ENCODE measurements around the gene WAS.

Gene WAS

DNA sequence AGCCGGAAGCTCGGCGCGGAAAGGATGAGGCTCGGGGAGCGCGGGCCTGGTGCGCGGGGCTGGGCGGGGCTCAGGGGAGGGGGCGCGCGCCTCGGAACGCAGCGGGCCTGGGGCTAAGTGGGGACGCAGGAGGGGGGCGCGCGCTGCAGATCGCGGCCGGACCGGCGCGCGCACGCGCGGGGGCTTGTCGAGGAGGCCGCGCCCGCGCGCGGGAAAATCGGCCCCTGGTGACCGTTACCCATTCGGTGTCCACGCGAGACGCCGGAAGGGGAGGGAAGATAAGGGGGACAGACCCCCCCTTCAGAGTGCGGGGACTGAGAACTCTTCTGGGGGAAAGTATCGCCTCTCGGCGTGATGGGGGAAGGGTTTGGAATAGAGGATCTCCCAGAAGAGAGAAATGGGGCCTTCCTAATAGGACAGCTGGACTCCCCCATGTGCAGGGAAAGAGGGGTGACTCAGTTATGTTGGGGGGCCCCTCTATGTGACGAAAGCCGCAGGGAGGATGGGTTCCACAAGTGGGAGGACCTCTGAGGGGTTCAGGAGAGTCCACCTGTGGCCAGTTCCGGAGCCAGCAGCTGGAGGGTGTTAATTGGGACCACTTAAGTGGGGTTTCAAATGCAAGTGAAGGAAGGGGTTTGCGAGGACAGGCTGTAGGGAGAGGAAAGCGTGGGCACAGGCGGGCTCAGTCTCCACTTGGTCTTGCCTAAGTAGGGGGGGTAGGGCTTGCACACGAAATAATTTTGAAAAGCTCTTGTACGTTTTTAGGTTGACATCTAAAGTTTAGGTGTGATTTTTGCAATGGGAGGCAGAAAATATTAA lies 13.5 kb downstream of the WAS start:
- no peaks in the 10 kb centered on the region for H3K9me3 ChIP-seq (ENCODE audit: control insufficient read depth, low read length)
- TF ChIP-seq, protein P1, sequence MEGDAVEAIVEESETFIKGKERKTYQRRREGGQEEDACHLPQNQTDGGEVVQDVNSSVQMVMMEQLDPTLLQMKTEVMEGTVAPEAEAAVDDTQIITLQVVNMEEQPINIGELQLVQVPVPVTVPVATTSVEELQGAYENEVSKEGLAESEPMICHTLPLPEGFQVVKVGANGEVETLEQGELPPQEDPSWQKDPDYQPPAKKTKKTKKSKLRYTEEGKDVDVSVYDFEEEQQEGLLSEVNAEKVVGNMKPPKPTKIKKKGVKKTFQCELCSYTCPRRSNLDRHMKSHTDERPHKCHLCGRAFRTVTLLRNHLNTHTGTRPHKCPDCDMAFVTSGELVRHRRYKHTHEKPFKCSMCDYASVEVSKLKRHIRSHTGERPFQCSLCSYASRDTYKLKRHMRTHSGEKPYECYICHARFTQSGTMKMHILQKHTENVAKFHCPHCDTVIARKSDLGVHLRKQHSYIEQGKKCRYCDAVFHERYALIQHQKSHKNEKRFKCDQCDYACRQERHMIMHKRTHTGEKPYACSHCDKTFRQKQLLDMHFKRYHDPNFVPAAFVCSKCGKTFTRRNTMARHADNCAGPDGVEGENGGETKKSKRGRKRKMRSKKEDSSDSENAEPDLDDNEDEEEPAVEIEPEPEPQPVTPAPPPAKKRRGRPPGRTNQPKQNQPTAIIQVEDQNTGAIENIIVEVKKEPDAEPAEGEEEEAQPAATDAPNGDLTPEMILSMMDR (IDR thresholded peaks at IDR 0.05), result no peak

DNA sequence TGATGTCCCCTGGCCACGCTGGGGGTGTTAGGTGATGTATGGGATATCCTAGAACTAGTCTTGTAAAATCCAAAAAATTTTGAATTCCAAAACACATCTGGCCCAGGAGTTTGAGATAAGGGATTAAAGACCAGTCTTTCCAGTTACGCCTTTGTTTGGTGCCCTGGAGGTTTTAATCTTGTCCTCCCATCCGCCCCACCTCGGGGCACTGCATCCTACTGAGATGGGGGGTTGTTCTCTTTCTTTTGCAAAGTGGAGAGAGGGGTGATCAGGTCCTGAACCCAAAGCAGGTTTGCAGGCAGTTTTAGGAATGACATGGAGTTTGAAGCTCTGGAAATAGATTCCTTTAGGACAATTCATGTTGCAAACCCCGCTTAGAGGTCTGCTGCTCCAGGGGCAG lies 14.7 kb downstream of the WAS start:
- no peaks in the 10 kb centered on the region for H3K36me3 ChIP-seq (ENCODE audit: control insufficient read depth, insufficient read depth, low read length)
- H3K9ac ChIP-seq, result no peak overlapping the region
- TF ChIP-seq, protein P1 (IDR thresholded peaks at IDR 0.05), result no peak
- H3K9me3 ChIP-seq (ENCODE audit: control insufficient read depth, low read length), result no peaks in the 10 kb centered on the region
- H3K27ac ChIP-seq, result no peak overlapping the region
- H3K4me2 ChIP-seq (ENCODE audit: low read length), result no peak overlapping the region
- no peaks in the 10 kb centered on the region for H3K79me2 ChIP-seq
- H3K4me1 ChIP-seq, result peaks cover 6% of the 10 kb centered on the region
- no peak overlapping the region for H3K4me3 ChIP-seq (ENCODE audit: low read depth, low read length)
- H2AFZ ChIP-seq, result no peak overlapping the region
- H3K27me3 ChIP-seq (ENCODE audit: control insufficient read depth, insufficient read depth, low read length), result no peaks in the 10 kb centered on the region

More for the DNA sequence above, 13.5 kb downstream of the WAS start:
- Histone ChIP-seq H3K27ac (no peak overlapping the region), H3K4me2 (ENCODE audit: low read length) (peak overlapping the region; percentile 44), H3K4me1 (peaks cover 6% of the 10 kb centered on the region), H2AFZ (no peak overlapping the region), H3K27me3 (ENCODE audit: control insufficient read depth, insufficient read depth, low read length) (no peaks in the 10 kb centered on the region), H3K79me2 (no peaks in the 10 kb centered on the region), H3K9ac (no peak overlapping the region), H3K36me3 (ENCODE audit: control insufficient read depth, insufficient read depth, low read length) (no peaks in the 10 kb centered on the region), H3K4me3 (ENCODE audit: low read depth, low read length) (peak overlapping the region; percentile 44)

DNA sequence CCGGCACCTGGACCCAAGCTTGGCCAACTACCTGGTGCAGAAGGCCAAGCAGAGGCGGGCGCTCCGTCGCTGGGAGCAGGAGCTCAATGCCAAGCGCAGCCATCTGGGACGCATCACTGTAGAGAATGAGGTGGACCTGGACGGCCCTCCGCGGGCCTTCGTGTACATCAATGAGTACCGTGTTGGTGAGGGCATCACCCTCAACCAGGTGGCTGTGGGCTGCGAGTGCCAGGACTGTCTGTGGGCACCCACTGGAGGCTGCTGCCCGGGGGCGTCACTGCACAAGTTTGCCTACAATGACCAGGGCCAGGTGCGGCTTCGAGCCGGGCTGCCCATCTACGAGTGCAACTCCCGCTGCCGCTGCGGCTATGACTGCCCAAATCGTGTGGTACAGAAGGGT lies 16.6 kb downstream of the WAS start:
- H3K27ac ChIP-seq, result no peak overlapping the region
- no peak overlapping the region for H2AFZ ChIP-seq
- no peak overlapping the region for H3K4me2 ChIP-seq (ENCODE audit: low read length)
- no peaks in the 10 kb centered on the region for H3K9me3 ChIP-seq (ENCODE audit: control insufficient read depth, low read length)
- H3K9ac ChIP-seq, result no peak overlapping the region
- H3K4me3 ChIP-seq (ENCODE audit: low read depth, low read length), result no peak overlapping the region
- H3K4me1 ChIP-seq, result peaks cover 5% of the 10 kb centered on the region
- no peaks in the 10 kb centered on the region for H3K27me3 ChIP-seq (ENCODE audit: control insufficient read depth, insufficient read depth, low read length)
- H3K36me3 ChIP-seq (ENCODE audit: control insufficient read depth, insufficient read depth, low read length), result no peaks in the 10 kb centered on the region
- H3K79me2 ChIP-seq, result no peaks in the 10 kb centered on the region
- TF ChIP-seq, protein P1 (IDR thresholded peaks at IDR 0.05), result no peak

DNA sequence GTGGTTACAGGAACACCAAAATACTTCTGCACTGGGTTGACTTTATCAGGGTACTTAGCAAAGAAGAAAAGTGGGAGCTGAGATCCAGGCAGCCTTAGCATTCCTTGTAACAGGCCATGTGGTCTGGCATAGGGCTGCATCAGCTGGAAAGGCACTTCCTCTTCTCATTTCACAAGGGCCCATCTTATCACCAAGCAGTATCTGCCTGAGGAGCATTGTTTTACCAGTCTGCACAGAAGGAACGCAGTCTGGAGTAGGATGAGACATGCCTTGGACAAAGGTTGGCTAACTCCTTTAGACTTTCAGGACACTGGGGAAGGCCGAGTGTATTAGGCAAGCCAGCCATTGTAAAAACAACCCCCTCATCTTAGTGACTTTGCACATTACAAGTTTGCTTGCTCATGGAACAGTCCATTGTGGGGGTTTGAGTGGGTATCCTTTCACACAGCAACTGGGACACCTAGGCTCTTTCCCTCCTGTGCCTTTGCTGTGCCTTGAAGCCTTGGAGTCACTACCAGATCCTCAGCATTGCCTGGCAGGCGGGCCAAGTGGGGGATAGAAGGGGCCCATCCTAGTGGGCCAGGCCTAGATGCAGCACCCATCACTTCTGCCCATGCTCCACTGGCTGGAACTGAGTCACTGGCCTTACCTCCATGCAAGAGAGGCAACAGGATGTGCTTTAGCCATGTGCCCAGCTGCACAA lies 17.5 kb downstream of the WAS start:
- Histone ChIP-seq H3K4me1 (no peaks in the 10 kb centered on the region), H3K27me3 (ENCODE audit: control insufficient read depth, insufficient read depth, low read length) (no peaks in the 10 kb centered on the region), H3K4me3 (ENCODE audit: low read depth, low read length) (no peak overlapping the region), H3K4me2 (ENCODE audit: low read length) (no peak overlapping the region), H3K27ac (no peak overlapping the region), H3K9ac (no peak overlapping the region), H3K79me2 (no peaks in the 10 kb centered on the region), H2AFZ (no peak overlapping the region), H3K36me3 (ENCODE audit: control insufficient read depth, insufficient read depth, low read length) (no peaks in the 10 kb centered on the region), H3K9me3 (ENCODE audit: control insufficient read depth, low read length) (no peaks in the 10 kb centered on the region)
- TF ChIP-seq, protein P1 (IDR thresholded peaks at IDR 0.05), result no peak

Measured in parathyroid adenoma (tissue), 2 donors.